ENCODE results near the gene LRRC36.

- TF ChIP-seq ZZZ3 (IDR thresholded peaks at IDR 0.05; ENCODE audit: control insufficient read depth, insufficient read length, low read depth) (no peak), YY1 (IDR thresholded peaks at IDR 0.05; ENCODE audit: low read depth, low read length) (no peak), CHD2 (IDR thresholded peaks at IDR 0.05; ENCODE audit: borderline replicate concordance, low read depth, low read length) (no peak), ZNF384 (IDR thresholded peaks at IDR 0.05; ENCODE audit: borderline replicate concordance, low read depth, low read length) (no peak), NR2C2 (IDR thresholded peaks at IDR 0.05; ENCODE audit: borderline replicate concordance, control insufficient read depth, insufficient read length, low read depth) (no peak), SUZ12 (IDR thresholded peaks at IDR 0.05; ENCODE audit: unreplicated experiment) (no peak), RFX5 (IDR thresholded peaks at IDR 0.05; ENCODE audit: low read depth, low read length) (no peak), CTCF (IDR thresholded peaks at IDR 0.05 in 2 of 3, conservative IDR thresholded peaks at IDR 0.05 in 1 of 3; ENCODE audit: control insufficient read depth in 2 of 3, extremely low read depth in 1 of 3, insufficient read depth in 1 of 3, low read depth in 3 of 3, low read length in 3 of 3) (no peak), SIN3A (IDR thresholded peaks at IDR 0.05; ENCODE audit: low read depth, low read length) (no peak)
These were observed 18.8 kb downstream of the LRRC36 start for GRCh38 chr16:67345401-67345800.
